GM21723 (cell line): ENCODE measurements around the gene LUC7L2.
"Not testable (repeated sequence)": the region's sequence is repeated elsewhere in the genome, so short reads cannot be mapped to it uniquely, and the experiment has no call there.

ENCODE experiments used
- ATAC-seq: cut with Tn5 transposase; IDR thresholded peaks from one replicate; pipeline ENCODE4 v1.9.1; 2021; ENCODE audit warnings: mild to moderate bottlenecking, moderate library complexity; ENCODE audit not compliant: unreplicated experiment

The LUC7L2 gene

DNA sequence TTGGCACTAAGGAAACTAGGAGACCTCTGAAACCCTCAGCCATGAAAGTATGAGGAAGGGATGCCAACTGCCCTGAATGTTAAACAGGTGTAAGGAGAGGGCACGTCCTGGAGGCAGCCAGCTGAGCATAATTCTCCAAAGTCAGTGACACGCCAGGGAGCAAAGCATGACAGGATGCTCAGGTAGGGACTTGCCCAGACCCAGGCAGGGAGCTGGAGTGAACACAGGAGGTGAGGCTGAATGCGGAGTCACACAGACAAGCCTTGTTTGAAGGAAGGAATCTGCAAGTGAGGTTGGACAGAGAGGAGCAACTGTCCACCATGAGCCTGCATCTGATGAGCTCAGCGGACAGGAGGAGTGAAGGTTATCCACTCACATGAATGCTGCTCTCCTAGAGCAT lies 82.3 kb downstream of the LUC7L2 start:
- ATAC-seq, result no peak

GRCh38 chr7:139446051-139446890 lies 86.6 kb downstream of the LUC7L2 start:
- no peak for ATAC-seq

- ATAC-seq, result no peak
Observed at GRCh38 chr7:139450851-139451250, 91.2 kb downstream of the LUC7L2 start.

DNA sequence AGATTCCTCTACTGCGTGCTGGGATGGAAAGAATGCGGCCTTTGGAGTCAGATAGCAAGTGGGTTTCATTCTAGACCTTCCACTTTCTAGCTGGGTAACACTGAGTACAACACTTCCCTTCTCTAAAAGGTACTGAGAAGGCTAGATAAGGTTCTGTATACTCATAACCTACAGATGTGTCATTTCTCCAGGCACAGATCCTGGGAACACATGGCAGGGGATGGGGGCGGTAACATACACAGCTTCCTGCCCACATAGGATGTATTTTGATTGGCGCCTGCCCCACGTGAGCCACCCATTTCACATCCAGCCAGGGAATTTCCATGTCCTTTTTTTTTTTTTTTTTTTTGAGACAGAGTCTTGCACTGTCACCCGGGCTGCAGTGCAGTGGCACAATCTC lies 91.9 kb downstream of the LUC7L2 start:
- no peak for ATAC-seq

DNA sequence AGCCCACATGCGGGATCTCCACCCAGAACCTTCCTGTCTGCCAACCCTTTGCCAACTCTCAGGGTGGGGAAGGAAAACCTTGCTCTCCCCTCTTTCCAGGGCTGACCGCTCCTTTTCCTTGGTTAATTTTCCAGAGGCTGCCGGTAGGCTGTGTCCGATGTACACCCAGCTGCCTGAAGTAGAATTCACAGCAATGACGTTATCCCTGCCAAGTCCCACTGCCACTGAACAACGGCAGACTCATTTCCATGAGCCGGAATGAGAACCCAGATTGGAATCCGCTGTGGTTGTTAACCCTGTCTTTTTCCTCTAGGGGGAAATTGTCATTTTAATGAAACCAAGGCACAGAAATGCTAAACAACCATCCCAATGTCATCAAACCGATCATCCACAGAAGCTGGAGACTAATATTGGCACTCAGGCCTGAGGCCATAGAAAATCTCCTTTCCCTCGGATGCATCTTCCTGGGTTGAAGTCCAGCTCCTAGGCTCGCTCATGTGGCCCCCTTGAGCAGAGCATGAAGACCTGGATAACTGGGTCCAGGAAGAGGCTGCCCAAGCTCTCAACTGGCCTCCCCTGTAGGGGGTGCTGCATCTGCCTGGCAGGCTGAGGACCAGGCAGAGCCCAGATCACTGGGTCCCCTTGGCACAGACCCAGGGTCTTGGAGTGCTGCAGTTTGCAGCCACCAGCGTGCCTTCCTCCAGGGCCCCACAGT lies 93.4 kb downstream of the LUC7L2 start:
- ATAC-seq, result no peak

DNA sequence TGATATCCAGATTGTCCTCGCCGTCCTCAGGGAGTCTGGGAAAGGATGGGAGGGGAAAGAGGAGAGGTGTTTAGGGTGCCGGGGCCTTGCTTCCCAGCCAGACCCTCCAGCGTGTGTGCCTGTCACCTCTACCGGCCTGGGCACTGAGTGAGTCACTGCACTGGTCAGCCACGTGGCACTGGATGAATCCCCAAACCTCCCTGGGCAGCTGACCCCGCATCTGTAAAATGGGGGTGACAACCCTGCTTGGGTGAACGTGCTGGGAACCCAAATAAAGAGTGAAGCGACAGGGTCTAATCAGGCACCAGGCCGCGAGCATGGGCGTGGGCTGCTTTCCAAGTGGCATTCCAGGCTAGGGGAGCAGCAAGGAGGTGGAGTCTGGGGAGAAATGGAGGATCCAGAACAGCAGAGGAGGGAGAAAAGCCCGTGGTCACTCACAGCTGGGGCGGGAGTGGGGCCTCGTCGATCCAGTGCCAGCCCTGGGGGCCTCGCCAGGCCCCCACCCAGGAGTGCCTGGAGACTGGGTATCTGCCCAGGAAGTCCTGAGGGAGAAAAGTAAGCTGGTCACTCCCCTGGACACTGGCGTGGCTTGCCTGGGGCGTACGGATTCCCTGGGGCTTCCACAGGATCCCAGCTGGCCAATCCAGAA lies 94.1 kb downstream of the LUC7L2 start:
- no peak for ATAC-seq

DNA sequence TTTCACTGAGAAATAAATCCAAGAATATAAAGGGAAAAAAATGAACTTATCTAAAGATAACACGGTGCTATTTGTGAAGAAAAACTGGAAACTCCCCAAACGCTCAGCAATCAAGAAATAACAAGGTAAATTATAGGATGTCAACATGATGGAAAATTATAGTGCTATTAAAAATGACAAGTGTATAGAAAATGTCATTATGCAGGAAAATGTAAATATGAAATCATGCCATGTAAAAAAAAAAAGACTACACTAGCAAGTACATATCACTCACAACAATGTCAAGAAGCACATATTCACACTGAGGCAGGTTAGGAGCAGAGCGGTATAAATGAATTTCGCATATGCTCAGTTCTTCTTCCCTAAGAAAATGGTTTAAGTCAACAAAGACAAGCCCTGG lies 96.1 kb downstream of the LUC7L2 start:
- ATAC-seq, result no peak

GRCh38 chr7:139456511-139456910 lies 96.8 kb downstream of the LUC7L2 start:
- no peak for ATAC-seq

GRCh38 chr7:139457153-139457946 lies 97.7 kb downstream of the LUC7L2 start:
- no peak for ATAC-seq

DNA sequence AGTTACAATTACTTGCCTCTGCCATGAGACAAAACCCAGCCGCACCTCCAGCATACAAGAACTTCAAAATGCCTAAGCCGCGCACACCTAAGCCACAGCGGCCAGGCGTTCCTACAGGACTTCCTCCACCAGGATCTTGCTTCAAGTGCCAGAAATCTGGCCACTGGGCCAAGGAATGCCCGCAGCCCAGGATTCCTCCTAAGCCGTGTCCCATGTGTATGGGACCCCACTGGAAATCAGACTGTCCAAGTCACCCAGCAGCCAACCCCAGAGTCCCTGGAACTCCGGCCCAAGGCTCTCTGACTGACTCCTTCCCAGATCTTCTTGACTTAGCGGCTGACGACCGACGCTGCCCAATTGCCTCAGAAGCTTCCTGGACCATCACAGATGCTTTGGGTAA lies 103.7 kb downstream of the LUC7L2 start:
- not testable (repeated sequence) for ATAC-seq

GRCh38 chr7:139464511-139464910 lies 104.8 kb downstream of the LUC7L2 start:
- not testable (repeated sequence) for ATAC-seq

DNA sequence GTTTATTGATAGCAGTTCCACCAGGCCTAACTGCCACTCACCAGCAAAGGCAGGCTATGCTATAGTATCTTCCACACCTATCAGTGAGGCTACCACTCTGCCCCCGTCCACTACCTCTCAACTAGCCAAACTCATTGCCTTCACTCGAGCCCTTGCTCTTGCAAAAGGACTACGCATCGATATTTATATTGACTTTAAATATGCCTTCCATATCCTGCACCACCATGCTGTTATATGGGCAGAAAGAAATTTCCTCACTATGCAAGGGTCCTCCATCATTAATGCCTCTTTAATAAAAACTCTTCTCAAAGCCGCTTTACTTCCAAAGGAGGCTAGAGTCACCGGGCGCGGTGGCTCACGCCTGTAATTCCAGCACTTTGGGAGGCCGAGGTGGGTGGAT lies 105.4 kb downstream of the LUC7L2 start:
- ATAC-seq, result not testable (repeated sequence)

DNA sequence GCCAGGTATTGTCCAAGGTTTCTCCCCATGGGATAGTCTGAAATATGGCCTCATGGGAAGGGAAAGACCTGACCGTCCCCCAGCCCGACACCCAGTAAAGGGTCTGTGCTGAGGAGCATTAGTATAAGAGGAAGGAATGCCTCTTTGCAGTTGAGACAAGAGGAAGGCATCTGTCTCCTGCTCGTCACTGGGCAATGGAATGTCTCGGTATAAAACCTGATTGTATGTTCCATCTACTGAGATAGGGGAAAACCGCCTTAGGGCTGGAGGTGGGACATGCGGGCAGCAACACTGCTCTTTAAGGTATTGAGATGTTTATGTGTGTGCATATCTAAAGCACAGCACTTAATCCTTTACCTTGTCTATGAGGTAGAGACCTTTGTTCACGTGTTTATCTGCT lies 108.0 kb downstream of the LUC7L2 start:
- ATAC-seq, result not testable (repeated sequence)

GRCh38 chr7:139468281-139468680 lies 108.6 kb downstream of the LUC7L2 start:
- not testable (repeated sequence) for ATAC-seq

GRCh38 chr7:139471740-139472353 lies 112.2 kb downstream of the LUC7L2 start:
- ATAC-seq, result no peak
